CD4-positive, alpha-beta memory T cell (primary cell): ENCODE measurements around the gene RANBP3L. TPM values are rescaled to one million over a fixed set of nuclear protein-coding genes. Genes with fewer than 3 reads are reported as not detected.

ENCODE experiments used
- CTCF ChIA-PET: fragments of 350-600 bp; sonication (Branson Sonifier 250); formaldehyde crosslinking; loops from one replicate; lab custom pipeline; 2021; ENCODE audit warnings: inconsistent platforms; ENCODE audit not compliant: partially characterized antibody; lab: Charles Lee
- POLR2A ChIA-PET: fragments of 350-600 bp; sonication (Branson Sonifier 250); formaldehyde crosslinking; loops from one replicate; lab custom pipeline; 2021; ENCODE audit not compliant: partially characterized antibody; lab: Charles Lee
- DNase-seq, 5 donors: peaks; one replicate each; pipeline versions ENCODE4 v3.0.0 to v3.0.0-alpha.2; 2020 to 2022; ENCODE audit warnings: mixed read lengths in 1 of 5
- H3K27ac ChIP-seq: one replicate; pipeline ENCODE4 v1.7.0; 2013; ENCODE audit warnings: low read depth, low read length
- H3K27me3 ChIP-seq: 2 replicates; pipeline ENCODE4 v1.7.0; 2013; ENCODE audit warnings: mild to moderate bottlenecking, low read length, moderate library complexity; ENCODE audit not compliant: insufficient read depth
- H3K36me3 ChIP-seq: 2 replicates; pipeline ENCODE4 v1.7.0; 2013; ENCODE audit warnings: mild to moderate bottlenecking, low read length, moderate library complexity; ENCODE audit not compliant: insufficient read depth
- H3K4me1 ChIP-seq: 2 replicates; pipeline ENCODE4 v1.7.0; 2013; ENCODE audit warnings: mild to moderate bottlenecking, low read length, moderate library complexity; ENCODE audit not compliant: insufficient read depth
- H3K4me3 ChIP-seq, 2 donors: one replicate each; pipeline ENCODE4 v1.7.0; 2013; ENCODE audit warnings: low read length in 2 of 2, mild to moderate bottlenecking in 1 of 2
- H3K9me3 ChIP-seq, 2 donors: one replicate each; pipeline ENCODE4 v1.7.0; 2013; ENCODE audit warnings: low read length in 2 of 2, control low read depth in 1 of 2; ENCODE audit not compliant: control insufficient read depth in 1 of 2
- H3K27ac Mint-ChIP-seq, 7 donors: one replicate each; pipeline ENCODE4 v1.8.0; 2020 to 2021; ENCODE audit warnings: mixed read lengths in 7 of 7, mild to moderate bottlenecking in 6 of 7, inconsistent platforms in 3 of 7, moderate library complexity in 3 of 7
- H3K27me3 Mint-ChIP-seq, 2 donors: one replicate each; pipeline ENCODE4 v1.8.0; 2020 to 2021; ENCODE audit warnings: mixed read lengths in 2 of 2
- H3K36me3 Mint-ChIP-seq, 2 donors: one replicate each; pipeline ENCODE4 v1.8.0; 2020 to 2021; ENCODE audit warnings: mixed read lengths in 2 of 2, inconsistent platforms in 1 of 2, mild to moderate bottlenecking in 1 of 2
- H3K4me1 Mint-ChIP-seq, 4 donors: one replicate each; pipeline ENCODE4 v1.8.0; 2020 to 2021; ENCODE audit warnings: mixed read lengths in 4 of 4, mild to moderate bottlenecking in 1 of 4
- H3K4me3 Mint-ChIP-seq, 8 donors: one replicate each; pipeline ENCODE4 v1.8.0; 2020 to 2021; ENCODE audit warnings: mixed read lengths in 8 of 8, mild to moderate bottlenecking in 7 of 8, moderate library complexity in 6 of 8, inconsistent platforms in 3 of 8
- H3K9me3 Mint-ChIP-seq, 8 donors: one replicate each; pipeline ENCODE4 v1.8.0; 2020 to 2021; ENCODE audit warnings: mixed read lengths in 8 of 8, mild to moderate bottlenecking in 5 of 8, inconsistent platforms in 3 of 8, moderate library complexity in 1 of 8
- intact Hi-C: fragments of 100-400 bp; cut with micrococcal nuclease; formaldehyde crosslinking; loops from one replicate; pipeline ENCODE4 v1.15.1; 2023
- polyA plus RNA-seq, 2 donors: library from polyadenylated mRNA; unstranded; fragments of 300-500 nt; fragmentation: Illumina TruSeq; gene quantifications; one replicate each; pipeline ENCODE4 v1.2.3, GENCODE V29; 2021
- total RNA-seq, 2 experiments: library from RNA; stranded (reverse); gene quantifications; one replicate each; pipeline ENCODE4 v1.2.3, GENCODE V29; 2021

Gene RANBP3L
- total and polyA plus RNA-seq, 4 experiments from 2014 or later = not detected

DNA sequence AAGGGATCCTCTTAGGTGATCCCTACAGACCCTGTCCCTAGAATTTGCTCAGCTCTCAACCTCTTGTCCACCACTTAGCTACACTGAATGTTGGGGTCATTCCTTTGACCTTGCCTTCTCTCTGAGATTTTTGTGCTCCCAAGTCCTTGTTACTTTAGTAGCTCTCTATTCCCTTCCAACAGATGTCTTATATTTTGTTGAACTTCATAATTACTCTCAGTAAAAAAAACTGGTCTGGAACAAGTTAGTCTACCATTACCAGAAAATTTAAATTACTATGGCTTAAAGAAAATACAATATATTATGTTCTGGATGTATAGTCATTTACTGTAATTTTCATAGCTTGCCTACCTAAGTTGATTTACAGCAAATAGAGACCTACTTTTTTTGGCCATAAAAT, 23.5 kb upstream of the RANBP3L start:
- no peaks in the 10 kb centered on the region for H3K27me3 ChIP-seq
- peaks cover 0 to 17% (median 2%) of the 10 kb centered on the region in 8 donors for H3K9me3 Mint-ChIP-seq
- intact Hi-C loops = no loop called here
- H3K27ac ChIP-seq = no peak overlapping the region
- no peaks in the 10 kb centered on the region for H3K9me3 ChIP-seq
- no peaks in the 10 kb centered on the region for H3K36me3 ChIP-seq
- POLR2A ChIA-PET = no interaction called here
- CTCF ChIA-PET = no interaction called here
- peaks cover 4 to 11% of the 10 kb centered on the region in 2 donors for H3K27me3 Mint-ChIP-seq
- H3K4me3 Mint-ChIP-seq = no peak overlapping the region
- DNase-seq = no peak
- no peaks in the 10 kb centered on the region for H3K4me1 ChIP-seq
- H3K36me3 Mint-ChIP-seq = no peaks in the 10 kb centered on the region
- H3K4me1 Mint-ChIP-seq = no peaks in the 10 kb centered on the region
- no peak overlapping the region for H3K27ac Mint-ChIP-seq
- no peak overlapping the region for H3K4me3 ChIP-seq

DNA sequence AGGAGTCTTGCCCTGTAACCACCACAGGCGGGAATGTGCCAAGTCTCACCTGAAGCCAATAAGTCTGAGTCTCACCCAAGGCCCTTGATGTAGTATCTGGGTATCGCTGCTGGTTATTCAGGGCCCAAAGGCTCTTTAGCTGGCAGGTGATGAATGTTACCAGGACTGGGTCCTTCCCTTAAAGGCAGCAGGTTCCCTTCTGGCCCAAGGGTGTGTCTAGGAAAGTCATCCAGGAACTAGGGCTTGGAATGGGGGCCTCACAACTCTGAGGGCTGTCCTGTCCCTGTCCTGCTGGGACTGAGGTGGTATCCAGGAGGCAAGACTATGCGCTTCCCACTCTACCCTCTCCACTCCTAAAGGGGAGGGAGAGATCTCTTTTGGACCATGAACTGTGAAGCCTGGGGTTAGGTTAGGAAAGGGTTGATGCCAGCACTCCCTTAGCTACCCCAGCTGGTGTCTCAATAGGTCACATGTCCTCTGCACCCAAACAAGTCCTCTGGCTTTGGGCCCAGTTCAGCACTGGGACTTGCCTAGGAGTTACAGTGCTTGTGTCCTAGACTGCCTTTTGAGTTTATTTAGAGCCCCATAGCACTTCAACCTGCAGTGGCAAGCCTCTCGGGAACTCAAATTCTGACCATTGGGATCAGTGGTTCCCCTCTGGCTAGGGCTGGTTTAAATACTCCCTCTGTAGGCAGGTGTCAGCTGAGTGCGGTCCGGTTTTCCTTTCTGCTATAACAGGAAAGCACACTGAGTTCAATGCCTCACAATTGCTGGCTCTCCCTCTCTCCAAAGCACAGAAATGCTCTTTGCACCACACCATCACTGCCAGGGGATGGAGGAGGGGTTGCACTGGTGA, 22.5 kb upstream of the RANBP3L start:
- H3K27ac Mint-ChIP-seq = no peak overlapping the region
- no peaks in the 10 kb centered on the region for H3K4me1 Mint-ChIP-seq
- peaks cover 0 to 17% (median 2%) of the 10 kb centered on the region in 8 donors for H3K9me3 Mint-ChIP-seq
- DNase-seq = no peak
- Histone ChIP-seq H3K27me3 (no peaks in the 10 kb centered on the region), H3K4me1 (no peaks in the 10 kb centered on the region), H3K9me3 (no peaks in the 10 kb centered on the region), H3K36me3 (no peaks in the 10 kb centered on the region), H3K4me3 (no peak overlapping the region), H3K27ac (no peak overlapping the region)
- intact Hi-C loops = no loop called here
- no peak overlapping the region for H3K4me3 Mint-ChIP-seq
- POLR2A ChIA-PET = no interaction called here
- peaks cover 8 to 12% of the 10 kb centered on the region in 2 donors for H3K27me3 Mint-ChIP-seq
- no peaks in the 10 kb centered on the region for H3K36me3 Mint-ChIP-seq
- CTCF ChIA-PET = no interaction called here

DNA sequence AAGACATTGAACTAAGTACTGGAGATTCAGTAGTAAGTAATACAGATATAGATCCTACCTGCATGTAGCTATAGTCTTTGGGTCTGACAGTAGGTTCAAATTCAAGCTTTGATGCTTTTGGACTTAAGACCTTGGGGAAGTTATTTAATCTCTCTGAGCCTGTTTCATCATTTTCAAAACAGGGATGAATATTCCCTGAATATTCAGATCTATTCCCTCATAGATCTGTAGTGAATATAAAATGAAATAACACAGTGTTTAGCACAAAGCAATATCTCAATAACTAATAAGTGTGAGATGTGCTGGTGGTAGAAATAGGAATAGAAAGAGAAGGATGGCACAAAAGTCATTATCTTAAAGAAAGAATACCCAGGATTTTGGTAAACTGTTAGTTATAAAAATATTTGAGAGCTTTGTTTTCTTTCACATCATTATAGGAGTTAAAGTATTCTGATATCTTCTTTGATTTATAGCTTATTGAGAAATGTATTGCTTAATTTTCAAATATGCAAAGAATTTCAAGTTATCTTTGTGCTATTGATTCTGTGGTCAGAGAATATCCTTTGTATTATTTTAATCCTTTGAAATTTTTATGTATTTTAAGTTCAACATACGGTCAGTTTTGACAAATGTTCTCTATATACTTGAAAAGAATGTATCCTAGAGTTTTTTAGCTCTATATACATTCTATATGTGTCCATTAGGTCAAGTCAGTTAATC, 11.4 kb upstream of the RANBP3L start:
- Mint-ChIP-seq H3K27ac (no peak overlapping the region), H3K4me3 (no peak overlapping the region), H3K4me1 (peaks cover 0 to 1% (median 0%) of the 10 kb centered on the region in 4 donors), H3K36me3 (no peaks in the 10 kb centered on the region), H3K27me3 (peaks cover 14 to 21% of the 10 kb centered on the region in 2 donors), H3K9me3 (no peaks in the 10 kb centered on the region)
- no peak overlapping the region for H3K4me3 ChIP-seq
- intact Hi-C loops = no loop called here
- no peaks in the 10 kb centered on the region for H3K27me3 ChIP-seq
- ChIA-PET CTCF (interaction anchor here (0.5 to 0.8 kb wide), 2 partner anchors 220 to 347 kb away, joined by 3 to 4 read pairs; no protein-coding TSS in a partner anchor), POLR2A (no interaction called here)
- no peaks in the 10 kb centered on the region for H3K9me3 ChIP-seq
- H3K4me1 ChIP-seq = no peaks in the 10 kb centered on the region
- no peak overlapping the region for H3K27ac ChIP-seq
- no peak for DNase-seq
- no peaks in the 10 kb centered on the region for H3K36me3 ChIP-seq

DNA sequence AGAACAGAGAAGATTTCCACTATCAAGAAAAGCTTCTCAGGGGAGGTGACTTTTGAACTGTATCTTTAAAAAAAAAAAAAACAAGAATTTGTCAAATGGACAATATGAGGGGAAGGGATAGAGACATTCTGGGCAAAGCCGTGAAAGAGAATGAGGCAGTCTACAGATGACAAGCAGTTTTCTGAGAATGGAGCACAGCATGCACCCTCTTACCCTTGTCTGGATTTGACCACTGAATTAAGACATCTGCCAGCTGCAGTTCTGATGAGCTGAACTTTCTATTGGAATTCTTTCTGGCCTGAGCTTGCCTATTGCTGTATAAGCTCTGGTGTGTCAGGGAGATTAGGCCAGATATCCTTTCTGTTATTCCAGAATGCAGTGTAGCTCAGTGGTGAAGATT, 10.3 kb upstream of the RANBP3L start:
- no peaks in the 10 kb centered on the region for H3K36me3 Mint-ChIP-seq
- H3K27ac Mint-ChIP-seq = no peak overlapping the region
- H3K4me3 Mint-ChIP-seq = no peak overlapping the region
- H3K36me3 ChIP-seq = no peaks in the 10 kb centered on the region
- H3K27me3 Mint-ChIP-seq = peaks cover 9 to 15% of the 10 kb centered on the region in 2 donors
- no peak for DNase-seq
- intact Hi-C loops = no loop called here
- no peak overlapping the region for H3K27ac ChIP-seq
- H3K4me1 ChIP-seq = no peaks in the 10 kb centered on the region
- no peaks in the 10 kb centered on the region for H3K9me3 Mint-ChIP-seq
- POLR2A ChIA-PET = no interaction called here
- CTCF ChIA-PET = no interaction called here
- H3K4me1 Mint-ChIP-seq = peaks cover 0 to 1% (median 0%) of the 10 kb centered on the region in 4 donors
- no peaks in the 10 kb centered on the region for H3K27me3 ChIP-seq
- no peaks in the 10 kb centered on the region for H3K9me3 ChIP-seq
- no peak overlapping the region for H3K4me3 ChIP-seq

DNA sequence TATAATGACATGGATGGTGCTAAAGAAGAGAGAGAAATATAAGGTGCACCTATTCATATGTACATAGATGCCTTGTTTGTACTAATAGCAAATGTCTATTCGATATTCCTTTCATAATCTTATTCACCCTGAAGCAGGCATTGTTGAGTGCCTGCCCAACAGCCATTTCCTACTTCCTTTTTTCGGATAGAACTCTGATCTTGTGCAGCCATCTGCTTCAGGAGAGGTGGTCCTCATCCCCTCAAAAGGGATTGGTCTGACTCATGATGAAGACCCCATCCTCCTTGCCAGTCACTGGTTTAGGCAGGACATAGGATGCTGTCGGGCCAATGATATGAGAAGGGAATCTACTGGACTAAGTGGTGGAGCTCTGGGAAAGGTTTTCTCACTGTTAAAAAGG, 8.4 kb upstream of the RANBP3L start:
- Histone ChIP-seq H3K27ac (no peak overlapping the region), H3K36me3 (no peaks in the 10 kb centered on the region), H3K4me1 (no peaks in the 10 kb centered on the region), H3K4me3 (no peak overlapping the region), H3K9me3 (no peaks in the 10 kb centered on the region), H3K27me3 (no peaks in the 10 kb centered on the region)
- Mint-ChIP-seq H3K4me3 (no peak overlapping the region), H3K9me3 (no peaks in the 10 kb centered on the region), H3K36me3 (no peaks in the 10 kb centered on the region), H3K4me1 (peaks cover 0 to 3% (median 0%) of the 10 kb centered on the region in 4 donors), H3K27ac (no peak overlapping the region), H3K27me3 (peaks cover 2 to 5% of the 10 kb centered on the region in 2 donors)
- POLR2A ChIA-PET = no interaction called here
- CTCF ChIA-PET = no interaction called here
- intact Hi-C loops = no loop called here
- DNase-seq = no peak

DNA sequence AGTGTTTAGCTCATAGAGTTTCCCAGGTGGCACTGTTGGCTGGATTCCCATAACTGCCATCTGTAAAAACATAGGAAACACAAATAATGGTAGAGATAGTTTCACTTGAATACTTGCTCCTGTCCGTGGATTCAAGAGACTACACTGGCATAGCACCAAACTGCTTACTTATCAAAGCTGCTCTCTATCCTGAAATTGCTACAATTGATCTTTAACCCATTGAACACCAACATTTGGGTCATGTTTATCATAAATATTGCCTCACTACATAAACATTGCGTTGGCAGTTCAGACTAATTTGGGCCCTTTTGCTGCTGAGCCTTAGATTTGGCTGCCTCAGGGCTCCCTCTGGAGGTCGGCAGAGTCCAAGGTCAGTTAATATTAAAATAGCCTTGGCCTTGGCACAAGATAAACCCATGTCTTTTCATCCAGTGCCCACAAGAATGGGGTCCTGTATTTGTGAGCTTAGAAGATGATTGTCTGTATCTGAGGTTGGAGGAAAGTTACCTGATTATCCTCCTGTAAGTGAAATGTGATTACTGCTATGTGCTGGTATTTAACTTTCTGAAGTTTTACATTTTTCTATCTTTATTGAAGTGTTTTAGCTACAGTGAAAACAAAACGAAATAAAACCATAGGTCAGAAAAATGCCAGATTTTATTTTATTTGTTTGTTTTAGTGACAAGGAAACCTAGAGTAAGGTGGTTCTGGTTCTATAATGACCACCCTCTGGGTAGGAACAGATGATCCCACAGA, 4.0 kb upstream of the RANBP3L start:
- Histone ChIP-seq H3K27me3 (no peaks in the 10 kb centered on the region), H3K4me1 (no peaks in the 10 kb centered on the region), H3K4me3 (no peak overlapping the region), H3K36me3 (no peaks in the 10 kb centered on the region), H3K9me3 (no peaks in the 10 kb centered on the region), H3K27ac (no peak overlapping the region)
- DNase-seq = peak in 2 of 5 donors; percentile 3 to 4
- Mint-ChIP-seq H3K4me1 (peaks cover 0 to 3% (median 0%) of the 10 kb centered on the region in 4 donors), H3K27me3 (peaks cover 0 to under 1% of the 10 kb centered on the region in 2 donors), H3K4me3 (no peak overlapping the region), H3K27ac (no peak overlapping the region), H3K9me3 (no peaks in the 10 kb centered on the region), H3K36me3 (no peaks in the 10 kb centered on the region)
- intact Hi-C loops = no loop called here
- ChIA-PET POLR2A (no interaction called here), CTCF (interaction anchor here (0.6 to 1.6 kb wide), 4 partner anchors 15 to 1782 kb away, joined by 3 to 6 read pairs (median 3); no protein-coding TSS in a partner anchor)
